8988T (cell line): Measurements from ENCODE around the gene SLC9A8.

Experiments
- DNase-seq: peaks from one replicate; pipeline ENCODE4 v3.0.0; 2011

Gene SLC9A8

GRCh38 chr20:49818816-49819215 is 6.2 kb downstream of the SLC9A8 start:
- no peak for DNase-seq

- DNase-seq: no peak
Observed at GRCh38 chr20:49819702-49820101, 7.1 kb downstream of the SLC9A8 start.

- DNase-seq: no peak
Observed at GRCh38 chr20:49821381-49821780, 8.8 kb downstream of the SLC9A8 start.

GRCh38 chr20:49821870-49822331 is 9.3 kb downstream of the SLC9A8 start:
- DNase-seq: no peak

GRCh38 chr20:49823152-49823847 is 10.7 kb downstream of the SLC9A8 start:
- DNase-seq: no peak

- no peak for DNase-seq
Observed at GRCh38 chr20:49824206-49824605, 11.6 kb downstream of the SLC9A8 start.

- no peak for DNase-seq
Observed at GRCh38 chr20:49825521-49826033, 12.9 kb downstream of the SLC9A8 start.

GRCh38 chr20:49831022-49831769 is 18.6 kb downstream of the SLC9A8 start:
- DNase-seq: no peak

- no peak for DNase-seq
Observed at GRCh38 chr20:49831770-49832631, 19.4 kb downstream of the SLC9A8 start.

- DNase-seq: no peak
Observed at GRCh38 chr20:49832632-49833327, 20.2 kb downstream of the SLC9A8 start.

- DNase-seq: no peak
Observed at GRCh38 chr20:49833483-49833882, 20.9 kb downstream of the SLC9A8 start.

- DNase-seq: no peak
Observed at GRCh38 chr20:49835031-49835430, 22.4 kb downstream of the SLC9A8 start.

- no peak for DNase-seq
Observed at GRCh38 chr20:49838546-49838945, 25.9 kb downstream of the SLC9A8 start.

GRCh38 chr20:49843139-49843538 is 30.5 kb downstream of the SLC9A8 start:
- DNase-seq: no peak

GRCh38 chr20:49843770-49844380 is 31.2 kb downstream of the SLC9A8 start:
- no peak for DNase-seq

- no peak for DNase-seq
Observed at GRCh38 chr20:49845060-49845459, 32.4 kb downstream of the SLC9A8 start.

GRCh38 chr20:49846206-49846807 is 33.7 kb downstream of the SLC9A8 start:
- DNase-seq: no peak

GRCh38 chr20:49850463-49851230 is 38.0 kb downstream of the SLC9A8 start:
- DNase-seq: no peak

GRCh38 chr20:49851231-49851705 is 38.6 kb downstream of the SLC9A8 start:
- DNase-seq: no peak

GRCh38 chr20:49851991-49852390 is 39.4 kb downstream of the SLC9A8 start:
- DNase-seq: no peak
